Left lung (tissue), 10 donors: ENCODE results near the gene PSMB3. TPM values are rescaled to one million over a fixed set of nuclear protein-coding genes. Genes with fewer than 3 reads are reported as not detected.

Source experiments
- ATAC-seq: fragments of 200-7000 bp; cut with Tn5 transposase; one replicate; pipeline ENCODE4 v1.9.1; 2020; ENCODE audit warnings: moderate library complexity
- DNase-seq, 4 donors: peaks; one replicate each; pipeline ENCODE4 v3.0.0-alpha.2; 2013 to 2020
- H3K27ac ChIP-seq, 2 donors: fragments of 200-600 bp; sonication (generic) in 1 of 2; one replicate each; pipeline versions ENCODE4 v1.5.0 to v1.8.0; 2020 to 2021
- H3K27me3 ChIP-seq, 2 donors: fragments of 200-600 bp; sonication (generic) in 1 of 2; one replicate each; pipeline versions ENCODE4 v1.5.0 to v1.8.0; 2020 to 2021
- H3K36me3 ChIP-seq, 2 donors: fragments of 200-600 bp; sonication (generic) in 1 of 2; one replicate each; pipeline versions ENCODE4 v1.5.0 to v1.8.0; 2020 to 2021
- H3K4me1 ChIP-seq, 2 donors: fragments of 200-600 bp; one replicate each; pipeline ENCODE4 v1.8.0; 2021
- H3K4me3 ChIP-seq, 2 donors: fragments of 200-600 bp; sonication (generic) in 1 of 2; one replicate each; pipeline versions ENCODE4 v1.5.0 to v1.8.0; 2020 to 2021; ENCODE audit warnings: mild to moderate bottlenecking in 1 of 2
- H3K9me3 ChIP-seq, 2 donors: fragments of 200-600 bp; sonication (generic) in 1 of 2; one replicate each; pipeline versions ENCODE4 v1.5.0 to v1.8.0; 2020 to 2021
- CTCF ChIP-seq, 2 donors: fragments of 200-600 bp; sonication (generic) in 1 of 2; IDR thresholded peaks; one replicate each; pipeline versions ENCODE4 v1.5.0 to v1.8.0; 2021; ENCODE audit warnings: antibody characterized with exemption in 2 of 2
- intact Hi-C, 2 donors: fragments of 100-400 bp; cut with DNase I; formaldehyde crosslinking; loops; one replicate each; pipeline versions ENCODE4 v1.11.2 to v1.14.2; 2022
- polyA plus RNA-seq, 6 donors: library from polyadenylated mRNA; unstranded; fragments of 120-200 nt; gene quantifications; one replicate each; pipeline ENCODE4 v1.2.1, GENCODE V29; 2013; ENCODE audit not compliant: insufficient read length in 6 of 6
- total RNA-seq, 2 donors: library from RNA; stranded (reverse); fragmentation: NEBNext Ultra II Directional; extraction: Animal tissue kit (Norgen Biotek cat#: 25700); gene quantifications; one replicate each; pipeline ENCODE4 v1.2.1, GENCODE V29; 2021
- donor health status: DM: no; HTN: yes; CAD: no.
- donor health status: DM: no; HTN: no; CAD: no.

The PSMB3 gene
- total and polyA plus RNA-seq, 8 donors, result 84.9 to 191 (median 90.7) TPM

- Histone ChIP-seq H3K27me3 (no peaks in the 10 kb centered on the region), H3K4me1 (peaks cover 18 to 28% of the 10 kb centered on the region in 2 donors), H3K36me3 (peaks cover 0 to 54% of the 10 kb centered on the region in 2 donors), H3K9me3 (no peaks in the 10 kb centered on the region), H3K4me3 (no peak overlapping the region), H3K27ac (no peak overlapping the region)
- DNase-seq, result peak in 2 of 4 donors; percentile 53 to 88
- intact Hi-C loops, result loop anchor here in 1 of 2 donors (5.0 kb wide), 1 partner anchor 58 kb away; no protein-coding TSS in a partner anchor
- TF ChIP-seq CTCF (IDR thresholded peaks at IDR 0.05), result peak; percentile 85 to 87
- ATAC-seq, result peak; percentile 15
Measured at GRCh38 chr17:38735161-38735997, 17.2 kb upstream of the PSMB3 start.

GRCh38 chr17:38738007-38738662 lies 14.4 kb upstream of the PSMB3 start:
- peaks cover 12 to 28% of the 10 kb centered on the region in 2 donors for H3K4me1 ChIP-seq
- no peaks in the 10 kb centered on the region for H3K27me3 ChIP-seq
- no peak for TF ChIP-seq CTCF (IDR thresholded peaks at IDR 0.05)
- ATAC-seq (no peak), DNase-seq (no peak)
- no peak overlapping the region for H3K4me3 ChIP-seq
- H3K27ac ChIP-seq, result no peak overlapping the region
- H3K9me3 ChIP-seq, result no peaks in the 10 kb centered on the region
- intact Hi-C loops, result loop anchor here in 1 of 2 donors (5.0 kb wide), 1 partner anchor 61 kb away; no protein-coding TSS in a partner anchor
- peaks cover 0 to 52% of the 10 kb centered on the region in 2 donors for H3K36me3 ChIP-seq

GRCh38 chr17:38738686-38739085 lies 13.9 kb upstream of the PSMB3 start:
- Histone ChIP-seq H3K9me3 (no peaks in the 10 kb centered on the region), H3K4me3 (no peak overlapping the region), H3K27ac (no peak overlapping the region), H3K27me3 (no peaks in the 10 kb centered on the region), H3K4me1 (peaks cover 13 to 34% of the 10 kb centered on the region in 2 donors), H3K36me3 (peaks cover 0 to 47% of the 10 kb centered on the region in 2 donors)
- DNase-seq (no peak), ATAC-seq (no peak)
- intact Hi-C loops, result loop anchor here in 1 of 2 donors (5.0 kb wide), 1 partner anchor 61 kb away; no protein-coding TSS in a partner anchor
- no peak for TF ChIP-seq CTCF (IDR thresholded peaks at IDR 0.05)

- Histone ChIP-seq H3K4me1 (peaks cover 13 to 40% of the 10 kb centered on the region in 2 donors), H3K4me3 (no peak overlapping the region), H3K9me3 (no peaks in the 10 kb centered on the region), H3K27ac (no peak overlapping the region), H3K36me3 (peaks cover 0 to 40% of the 10 kb centered on the region in 2 donors), H3K27me3 (no peaks in the 10 kb centered on the region)
- no peak for ATAC-seq
- DNase-seq, result no peak
- TF ChIP-seq CTCF (IDR thresholded peaks at IDR 0.05), result no peak
- intact Hi-C loops, result loop anchor here in 1 of 2 donors (5.0 kb wide), 1 partner anchor 62 kb away; no protein-coding TSS in a partner anchor
Measured at GRCh38 chr17:38739305-38739704, 13.2 kb upstream of the PSMB3 start.

GRCh38 chr17:38740044-38740443 lies 12.5 kb upstream of the PSMB3 start:
- intact Hi-C loops, result no loop called here
- H3K4me3 ChIP-seq, result no peak overlapping the region
- peaks cover 13 to 44% of the 10 kb centered on the region in 2 donors for H3K4me1 ChIP-seq
- H3K9me3 ChIP-seq, result no peaks in the 10 kb centered on the region
- ATAC-seq (no peak), DNase-seq (no peak)
- peaks cover 0 to 39% of the 10 kb centered on the region in 2 donors for H3K36me3 ChIP-seq
- H3K27ac ChIP-seq, result no peak overlapping the region
- TF ChIP-seq CTCF (IDR thresholded peaks at IDR 0.05), result no peak
- peaks cover 0 to 4% of the 10 kb centered on the region in 2 donors for H3K27me3 ChIP-seq
